ENCODE results near the gene GALNT17.

GALNT17 gene

GRCh38 chr7:71345117-71345884 is 213.4 kb downstream of the GALNT17 start:
- no peak for DNase-seq

GRCh38 chr7:71348821-71349681 is 217.1 kb downstream of the GALNT17 start:
- no peak for DNase-seq

- no peak for DNase-seq
Observed at GRCh38 chr7:71349682-71350481, 217.9 kb downstream of the GALNT17 start.

DNA sequence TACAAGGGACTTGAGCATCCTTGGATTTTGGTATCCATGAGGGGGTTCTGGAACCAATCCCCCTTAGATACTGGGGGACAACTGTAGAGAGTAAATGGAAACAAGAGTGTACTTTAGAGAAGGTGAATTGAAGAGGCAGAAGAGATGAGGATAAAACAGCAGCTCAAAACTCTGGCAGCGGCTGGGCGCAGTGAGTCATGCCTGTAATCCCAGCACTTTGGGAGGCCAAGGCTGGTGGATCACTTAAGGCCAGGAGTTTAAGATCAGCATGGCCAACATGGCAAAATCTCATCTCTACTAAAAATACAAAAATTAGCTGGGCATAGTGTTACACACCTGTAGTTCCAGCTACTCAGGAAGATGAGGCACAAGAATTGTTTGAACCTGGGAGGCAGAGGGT is 218.7 kb downstream of the GALNT17 start:
- no peak for DNase-seq

DNA sequence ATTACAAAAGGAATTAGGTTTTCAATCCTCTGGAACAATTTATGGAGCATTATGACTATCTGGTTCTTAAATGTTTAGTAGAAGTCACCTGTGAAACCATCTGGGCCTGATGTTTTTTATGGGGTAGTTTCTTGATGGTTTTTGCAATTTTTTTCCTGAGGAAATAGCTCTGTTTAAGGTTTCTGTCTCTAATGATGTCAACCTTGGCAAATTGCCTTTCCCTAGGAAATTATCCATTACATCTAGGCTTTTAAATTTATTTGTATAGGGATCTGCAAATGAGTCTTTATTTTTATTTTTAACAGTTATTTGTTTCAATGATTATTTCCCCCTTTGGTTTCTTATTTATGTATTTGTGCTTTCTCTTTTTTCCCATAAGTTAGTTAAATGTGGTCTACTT is 222.8 kb downstream of the GALNT17 start:
- no peak for DNase-seq

- no peak for DNase-seq
Observed at GRCh38 chr7:71361451-71362032, 229.6 kb downstream of the GALNT17 start.

DNA sequence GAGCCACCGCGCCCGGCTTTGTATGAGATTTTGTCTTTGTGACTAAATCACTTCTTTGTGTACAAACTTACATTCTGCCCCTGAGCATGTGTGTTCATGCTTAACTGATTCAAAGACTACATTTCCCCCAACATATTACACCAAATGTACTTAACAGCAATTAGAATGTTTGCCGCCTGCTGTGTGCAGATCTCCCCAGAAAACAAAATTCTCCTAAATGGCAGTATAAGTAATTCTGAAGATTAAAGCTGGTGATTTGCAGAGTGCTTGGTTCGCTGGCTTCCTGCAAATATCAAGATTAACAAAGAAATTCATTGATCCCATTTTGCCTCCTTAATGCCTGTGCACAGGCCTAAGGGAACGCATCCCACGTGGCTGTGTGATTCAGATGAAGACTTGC is 230.3 kb downstream of the GALNT17 start:
- no peak for DNase-seq

DNA sequence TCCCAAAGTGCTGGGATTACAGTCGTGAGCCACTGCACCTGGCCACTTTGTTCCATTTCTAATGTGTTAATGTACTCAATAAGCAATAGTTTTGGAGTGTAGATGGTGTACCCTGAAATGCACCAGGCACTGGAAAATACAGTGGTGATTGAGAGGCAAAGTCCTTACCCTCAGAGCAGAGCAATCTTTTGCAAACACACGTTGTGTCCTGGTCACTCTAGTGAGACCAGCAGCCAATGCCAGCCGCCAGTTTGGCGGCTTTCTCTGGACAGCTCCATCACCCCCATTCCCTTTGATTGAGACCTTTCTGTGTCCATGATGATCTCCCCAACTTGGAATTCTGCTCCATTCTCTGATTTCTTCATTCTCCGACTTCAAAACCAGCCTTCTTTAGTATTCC is 231.3 kb downstream of the GALNT17 start:
- no peak for DNase-seq

DNA sequence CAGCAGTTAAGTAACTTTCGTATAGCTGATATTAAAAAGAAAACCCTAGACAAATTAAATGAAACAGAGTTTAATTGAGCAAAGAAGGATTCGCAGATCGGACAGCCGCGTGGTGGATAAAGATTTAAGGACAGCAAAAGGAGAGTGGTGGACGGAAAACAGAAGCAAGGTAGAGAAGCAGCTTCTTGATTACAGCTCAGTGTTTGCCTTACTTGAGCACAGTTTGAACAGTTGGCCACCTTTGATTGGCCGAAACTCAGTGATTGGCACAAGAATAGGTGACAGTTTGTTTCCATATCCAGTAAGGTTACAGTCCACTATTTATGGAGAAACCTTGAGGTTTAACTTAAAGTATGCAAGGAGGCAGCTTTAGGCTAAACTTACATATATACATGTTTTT is 231.7 kb downstream of the GALNT17 start:
- no peak for DNase-seq

GRCh38 chr7:71364551-71364950 is 232.6 kb downstream of the GALNT17 start:
- DNase-seq: no peak

GRCh38 chr7:71372991-71373390 is 241.0 kb downstream of the GALNT17 start:
- no peak for DNase-seq

- no peak for DNase-seq
Observed at GRCh38 chr7:71377062-71377461, 245.1 kb downstream of the GALNT17 start.

- no peak for DNase-seq
Observed at GRCh38 chr7:71377469-71377868, 245.5 kb downstream of the GALNT17 start.

DNA sequence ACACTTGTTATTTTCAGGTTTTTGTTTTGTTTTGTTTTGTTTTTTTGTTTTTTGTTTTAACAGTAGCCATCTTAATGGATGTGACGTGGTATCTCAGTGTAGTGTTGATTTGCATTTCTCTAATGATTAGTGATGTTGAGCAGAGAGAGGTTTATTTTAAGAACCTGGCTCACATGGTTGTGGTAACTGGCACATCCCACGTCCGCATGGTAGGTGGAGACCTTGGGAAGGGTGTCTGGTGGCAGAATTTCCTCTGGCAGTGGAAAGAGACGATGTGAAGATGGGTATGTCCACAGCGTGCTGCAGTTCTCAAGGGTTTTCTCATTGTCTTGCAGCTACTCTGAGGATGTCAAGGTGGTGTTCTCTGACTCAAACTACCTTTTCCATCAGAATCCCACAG is 252.2 kb downstream of the GALNT17 start:
- no peak for DNase-seq

DNA sequence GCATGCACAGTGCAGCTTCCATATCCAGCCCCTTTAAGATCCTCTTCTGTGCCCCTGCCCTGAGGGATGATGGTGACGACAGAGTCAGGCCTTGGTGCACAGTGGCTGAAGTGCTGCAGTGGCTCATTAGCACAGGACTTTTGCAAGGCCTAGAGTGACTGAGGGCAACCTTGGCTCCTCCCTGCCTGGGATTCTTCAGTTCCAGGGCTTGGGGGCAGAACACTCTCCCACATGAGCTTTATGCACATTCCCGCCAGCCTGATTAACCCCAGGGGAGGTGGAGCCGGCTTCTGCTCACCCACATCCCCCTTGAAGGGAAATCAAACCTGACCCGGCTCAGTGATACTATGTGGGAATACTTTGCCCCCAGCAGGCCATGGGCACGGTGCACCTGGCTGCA is 253.4 kb downstream of the GALNT17 start:
- DNase-seq: no peak

GRCh38 chr7:71386152-71386785 is 254.3 kb downstream of the GALNT17 start:
- DNase-seq: no peak

GRCh38 chr7:71388181-71388580 is 256.2 kb downstream of the GALNT17 start:
- no peak for DNase-seq

DNA sequence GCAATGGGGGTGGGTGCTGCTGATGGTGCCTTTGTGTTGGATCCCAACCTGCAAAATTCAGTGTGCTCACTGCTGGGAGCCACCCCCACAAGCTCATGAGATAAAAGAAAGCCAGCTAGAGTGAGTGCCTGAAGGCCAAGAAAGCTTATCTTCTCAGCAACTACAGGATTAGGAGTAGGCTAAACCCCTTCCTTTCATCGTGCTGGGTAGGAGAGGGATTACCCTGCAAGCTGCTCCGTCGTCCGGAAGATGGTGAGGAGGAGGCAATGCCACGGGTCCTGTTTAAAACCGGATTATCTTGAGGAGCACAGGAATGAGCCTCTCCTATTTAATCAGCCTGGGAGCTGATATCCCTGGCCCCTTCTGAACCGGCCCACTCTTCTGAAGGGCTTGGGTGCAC is 258.0 kb downstream of the GALNT17 start:
- DNase-seq: no peak

DNA sequence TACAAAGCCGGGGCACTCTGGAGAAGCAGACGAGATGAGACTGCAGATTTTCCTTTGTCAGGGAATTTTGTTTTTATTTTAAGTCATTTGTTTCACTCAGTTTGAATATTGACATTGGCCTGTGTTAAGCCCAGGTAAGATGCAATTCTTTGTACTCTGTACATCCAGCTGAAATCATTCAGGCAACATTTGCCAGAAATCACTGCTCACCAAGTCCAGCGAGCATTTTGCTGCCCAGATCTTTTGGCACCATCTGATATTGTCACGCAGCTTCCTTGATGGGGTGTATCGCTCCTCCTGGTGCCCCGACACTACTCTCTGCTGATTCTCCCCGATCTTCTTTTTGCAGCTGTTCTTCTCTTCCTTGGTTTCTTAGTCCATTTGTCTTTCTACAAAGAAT is 261.7 kb downstream of the GALNT17 start:
- DNase-seq: no peak

- DNase-seq: no peak
Observed at GRCh38 chr7:71402684-71403083, 270.7 kb downstream of the GALNT17 start.

GRCh38 chr7:71403202-71403946 is 271.4 kb downstream of the GALNT17 start:
- DNase-seq: no peak

Data from activated gamma-delta T cell (primary cell).